ENCODE results near the gene FAM83D.

The FAM83D gene

DNA sequence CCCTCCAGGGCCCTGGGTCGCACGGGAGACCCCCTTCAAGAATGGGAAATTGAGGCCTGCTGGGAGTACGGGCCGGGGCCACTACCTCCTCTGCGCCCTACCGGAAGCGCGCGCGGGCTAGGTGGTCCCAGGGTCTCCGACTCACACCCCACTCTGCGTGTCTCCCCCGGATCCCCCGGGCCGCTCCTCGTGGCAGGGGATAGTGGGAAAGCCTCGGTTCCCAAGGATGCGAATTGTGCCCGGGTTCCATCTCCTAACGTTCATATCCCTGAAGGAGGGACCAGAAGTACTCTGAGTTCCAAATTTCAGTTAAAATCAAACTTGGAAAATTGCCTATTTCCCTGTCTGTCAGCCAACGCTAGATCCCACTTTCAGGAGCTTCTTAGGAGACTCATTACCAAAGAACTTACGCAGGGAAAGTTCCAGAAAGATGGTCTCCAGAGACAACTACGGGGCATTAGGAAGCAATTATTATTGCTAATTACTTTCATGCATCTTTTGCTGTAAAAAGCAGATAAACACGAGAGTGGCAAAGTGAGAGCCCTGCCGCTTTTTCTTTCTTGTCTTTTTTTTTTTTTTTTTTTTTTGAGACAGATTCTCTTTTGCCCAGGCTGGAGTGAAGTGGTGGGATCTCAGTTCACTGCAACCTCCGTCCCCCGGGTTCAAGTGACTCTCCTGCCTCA, 858 bp downstream of the FAM83D start:
- Histone ChIP-seq H3K36me3 (ENCODE audit: control insufficient read depth, low read depth, low read length) (peaks cover 5% of the 10 kb centered on the region), H3K9ac (ENCODE audit: low read length) (peak overlapping the region; percentile 78), H3K4me3 (ENCODE audit: low read length) (peak overlapping the region; percentile 67), H3K27me3 (ENCODE audit: control insufficient read depth, insufficient read depth, low read length) (no peaks in the 10 kb centered on the region), H3K27ac (ENCODE audit: low read length) (no peak overlapping the region), H3K9me3 (ENCODE audit: control insufficient read depth, low read depth, low read length) (no peaks in the 10 kb centered on the region), H3K4me1 (ENCODE audit: control insufficient read depth, low read depth, low read length) (peaks cover 7% of the 10 kb centered on the region)

DNA sequence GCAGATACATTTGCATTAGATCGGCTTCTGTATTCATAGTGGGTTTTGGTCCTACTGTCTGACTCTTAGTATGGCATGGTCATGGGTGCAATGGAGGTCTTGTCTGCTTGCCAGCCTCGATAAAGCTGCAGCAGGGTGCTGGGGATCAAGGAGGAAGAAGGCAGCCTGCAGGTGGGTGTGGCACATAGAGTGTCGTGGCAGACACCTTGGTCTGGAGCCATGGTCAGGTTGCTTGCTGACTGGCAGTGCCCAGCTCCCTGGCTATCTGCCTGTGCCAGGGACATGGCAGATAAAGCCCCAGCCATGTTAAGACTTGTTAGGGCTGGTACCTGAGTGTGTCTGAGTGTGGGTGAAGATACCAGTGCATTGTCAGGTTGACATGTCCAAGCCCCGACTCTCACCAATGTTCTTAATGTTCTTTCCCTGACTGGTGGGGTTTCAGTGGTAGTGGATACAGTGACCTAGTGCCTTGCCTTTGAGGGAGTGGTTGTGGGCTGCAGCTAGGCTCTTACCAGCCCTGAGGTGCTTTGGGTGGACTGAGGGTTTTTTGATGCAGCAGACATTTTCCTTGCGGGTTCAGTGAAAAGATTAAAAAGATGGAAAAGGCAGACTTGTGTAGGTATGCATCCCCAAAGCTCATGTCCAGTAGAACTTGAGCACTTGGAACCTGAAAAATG, 1.8 kb downstream of the FAM83D start:
- Histone ChIP-seq H3K9me3 (ENCODE audit: control insufficient read depth, low read depth, low read length) (no peaks in the 10 kb centered on the region), H3K4me1 (ENCODE audit: control insufficient read depth, low read depth, low read length) (peaks cover 7% of the 10 kb centered on the region), H3K36me3 (ENCODE audit: control insufficient read depth, low read depth, low read length) (peaks cover 5% of the 10 kb centered on the region), H3K4me3 (ENCODE audit: low read length) (peak overlapping the region; percentile 67), H3K27ac (ENCODE audit: low read length) (no peak overlapping the region), H3K27me3 (ENCODE audit: control insufficient read depth, insufficient read depth, low read length) (no peaks in the 10 kb centered on the region), H3K9ac (ENCODE audit: low read length) (no peak overlapping the region)

DNA sequence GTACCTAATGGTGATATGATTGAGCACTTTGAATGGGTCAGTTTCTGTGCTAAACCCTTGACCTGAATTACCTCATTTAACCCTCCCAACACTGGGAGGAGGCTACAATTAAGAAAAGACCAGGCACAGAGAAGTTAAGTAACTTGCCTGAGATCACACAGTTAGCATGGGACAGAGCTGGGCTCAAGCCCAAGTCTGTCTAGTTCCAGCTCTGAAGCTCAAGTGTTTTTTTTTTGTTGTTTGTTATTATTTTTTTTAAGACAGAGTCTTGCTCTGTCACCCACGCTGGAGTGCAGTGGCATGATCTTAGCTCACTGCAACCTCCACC, 4.0 kb downstream of the FAM83D start:
- Histone ChIP-seq H3K4me1 (ENCODE audit: control insufficient read depth, low read depth, low read length) (peaks cover 7% of the 10 kb centered on the region), H3K9me3 (ENCODE audit: control insufficient read depth, low read depth, low read length) (no peaks in the 10 kb centered on the region), H3K36me3 (ENCODE audit: control insufficient read depth, low read depth, low read length) (peaks cover 8% of the 10 kb centered on the region), H3K4me3 (ENCODE audit: low read length) (peak overlapping the region; percentile 4), H3K27ac (ENCODE audit: low read length) (no peak overlapping the region), H3K9ac (ENCODE audit: low read length) (no peak overlapping the region), H3K27me3 (ENCODE audit: control insufficient read depth, insufficient read depth, low read length) (no peaks in the 10 kb centered on the region)

DNA sequence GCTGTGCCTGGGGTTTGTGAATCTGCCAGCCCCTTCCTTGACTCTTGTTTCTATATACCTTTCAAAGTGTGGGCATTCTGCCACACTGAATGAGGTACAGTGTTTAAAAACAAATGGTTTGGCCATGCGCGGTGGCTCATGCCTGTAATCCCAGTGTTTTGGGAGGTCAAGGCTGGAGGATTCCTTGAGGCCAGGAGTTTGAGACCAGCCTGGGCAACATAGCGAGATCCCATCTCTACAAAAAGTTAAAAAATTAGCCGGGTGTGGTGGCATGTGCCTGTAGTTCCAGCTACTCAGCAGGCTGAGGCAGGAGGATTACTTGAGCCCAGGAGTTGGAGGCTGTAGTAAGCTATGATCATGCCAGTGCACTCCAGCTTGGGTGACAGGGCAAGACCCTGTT, 5.8 kb downstream of the FAM83D start:
- no peaks in the 10 kb centered on the region for H3K9me3 ChIP-seq (ENCODE audit: control insufficient read depth, low read depth, low read length)
- H3K9ac ChIP-seq (ENCODE audit: low read length): no peak overlapping the region
- peaks cover 8% of the 10 kb centered on the region for H3K36me3 ChIP-seq (ENCODE audit: control insufficient read depth, low read depth, low read length)
- H3K27me3 ChIP-seq (ENCODE audit: control insufficient read depth, insufficient read depth, low read length): no peaks in the 10 kb centered on the region
- no peak overlapping the region for H3K4me3 ChIP-seq (ENCODE audit: low read length)
- H3K27ac ChIP-seq (ENCODE audit: low read length): no peak overlapping the region
- H3K4me1 ChIP-seq (ENCODE audit: control insufficient read depth, low read depth, low read length): peaks cover 7% of the 10 kb centered on the region

DNA sequence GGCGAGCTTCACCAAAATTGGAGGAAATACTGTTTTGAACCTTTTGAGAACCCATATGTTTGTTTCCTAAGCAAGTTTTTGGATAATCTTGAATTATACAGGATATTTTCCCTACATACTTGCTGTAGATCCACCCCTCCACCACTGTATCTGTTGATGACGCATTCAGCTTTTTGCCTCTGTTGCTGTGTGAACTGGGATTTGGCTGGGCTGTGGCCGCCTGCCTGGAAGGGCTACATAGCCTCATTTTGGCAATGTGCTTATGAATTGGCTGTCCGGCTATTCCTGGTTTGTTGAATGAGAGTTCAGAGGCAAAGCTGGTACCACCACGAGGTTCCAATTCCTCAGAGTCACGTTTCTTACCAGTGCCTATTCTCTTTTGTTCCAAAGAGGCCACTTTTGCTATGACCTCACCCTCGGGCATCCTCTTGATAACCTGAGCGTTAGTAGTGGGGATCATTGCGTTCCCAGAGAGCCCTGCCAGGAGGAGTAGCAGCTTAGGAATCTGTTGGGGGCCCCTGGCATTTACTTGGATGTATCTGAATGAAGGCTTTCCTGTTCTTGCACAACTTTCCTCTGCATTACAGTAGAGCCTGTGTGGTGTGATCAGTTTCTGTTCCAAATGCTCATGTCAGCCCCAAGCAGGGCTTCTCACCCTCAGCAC, 6.4 kb downstream of the FAM83D start:
- Histone ChIP-seq H3K36me3 (ENCODE audit: control insufficient read depth, low read depth, low read length) (peaks cover 8% of the 10 kb centered on the region), H3K27me3 (ENCODE audit: control insufficient read depth, insufficient read depth, low read length) (no peaks in the 10 kb centered on the region), H3K9me3 (ENCODE audit: control insufficient read depth, low read depth, low read length) (no peaks in the 10 kb centered on the region), H3K4me3 (ENCODE audit: low read length) (no peak overlapping the region), H3K9ac (ENCODE audit: low read length) (no peak overlapping the region), H3K4me1 (ENCODE audit: control insufficient read depth, low read depth, low read length) (peaks cover 7% of the 10 kb centered on the region), H3K27ac (ENCODE audit: low read length) (no peak overlapping the region)

DNA sequence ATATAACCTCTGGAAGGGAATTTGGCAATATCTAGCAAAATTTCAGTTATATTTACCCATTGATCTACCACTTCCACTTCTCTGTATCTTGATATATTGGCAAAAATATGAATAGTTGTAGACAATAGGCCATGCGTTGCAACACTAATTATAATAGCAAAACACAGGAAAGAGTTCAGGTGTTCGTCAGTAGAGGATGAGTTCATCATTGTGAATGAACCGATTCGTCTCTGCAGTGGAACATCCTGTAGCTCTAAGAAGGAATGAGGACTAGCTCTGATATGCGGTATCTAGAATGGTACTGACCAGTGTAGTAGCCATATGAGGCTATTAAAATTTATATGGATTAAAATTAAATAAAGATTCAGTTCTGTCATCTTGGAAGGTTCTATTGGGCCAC, 8.3 kb downstream of the FAM83D start:
- no peak overlapping the region for H3K4me3 ChIP-seq (ENCODE audit: low read length)
- H3K36me3 ChIP-seq (ENCODE audit: control insufficient read depth, low read depth, low read length): peaks cover 21% of the 10 kb centered on the region
- no peak overlapping the region for H3K27ac ChIP-seq (ENCODE audit: low read length)
- no peaks in the 10 kb centered on the region for H3K9me3 ChIP-seq (ENCODE audit: control insufficient read depth, low read depth, low read length)
- H3K9ac ChIP-seq (ENCODE audit: low read length): no peak overlapping the region
- H3K4me1 ChIP-seq (ENCODE audit: control insufficient read depth, low read depth, low read length): no peaks in the 10 kb centered on the region
- H3K27me3 ChIP-seq (ENCODE audit: control insufficient read depth, insufficient read depth, low read length): no peaks in the 10 kb centered on the region

DNA sequence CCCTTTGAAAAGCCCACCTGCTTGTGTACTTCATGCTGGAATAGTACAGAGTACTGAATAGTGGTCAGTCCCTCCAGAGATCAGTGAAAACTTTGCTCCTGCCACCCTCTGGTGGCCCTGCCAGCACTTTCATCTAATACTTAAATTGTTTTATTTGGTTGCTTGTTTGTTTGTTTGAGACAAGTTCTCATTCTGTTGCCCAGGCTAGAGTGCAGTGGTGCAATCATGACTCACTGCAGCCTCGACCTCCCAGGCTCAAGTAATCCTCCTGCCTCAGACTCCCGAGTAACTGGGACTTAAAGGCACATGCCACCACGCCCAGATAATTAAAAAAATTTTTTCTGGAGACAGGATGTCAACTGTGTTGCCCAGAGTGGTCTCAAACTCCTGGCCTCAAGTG, 9.1 kb downstream of the FAM83D start:
- H3K4me3 ChIP-seq (ENCODE audit: low read length): no peak overlapping the region
- no peaks in the 10 kb centered on the region for H3K4me1 ChIP-seq (ENCODE audit: control insufficient read depth, low read depth, low read length)
- H3K9me3 ChIP-seq (ENCODE audit: control insufficient read depth, low read depth, low read length): no peaks in the 10 kb centered on the region
- no peak overlapping the region for H3K27ac ChIP-seq (ENCODE audit: low read length)
- no peak overlapping the region for H3K9ac ChIP-seq (ENCODE audit: low read length)
- H3K36me3 ChIP-seq (ENCODE audit: control insufficient read depth, low read depth, low read length): peaks cover 20% of the 10 kb centered on the region
- no peaks in the 10 kb centered on the region for H3K27me3 ChIP-seq (ENCODE audit: control insufficient read depth, insufficient read depth, low read length)

DNA sequence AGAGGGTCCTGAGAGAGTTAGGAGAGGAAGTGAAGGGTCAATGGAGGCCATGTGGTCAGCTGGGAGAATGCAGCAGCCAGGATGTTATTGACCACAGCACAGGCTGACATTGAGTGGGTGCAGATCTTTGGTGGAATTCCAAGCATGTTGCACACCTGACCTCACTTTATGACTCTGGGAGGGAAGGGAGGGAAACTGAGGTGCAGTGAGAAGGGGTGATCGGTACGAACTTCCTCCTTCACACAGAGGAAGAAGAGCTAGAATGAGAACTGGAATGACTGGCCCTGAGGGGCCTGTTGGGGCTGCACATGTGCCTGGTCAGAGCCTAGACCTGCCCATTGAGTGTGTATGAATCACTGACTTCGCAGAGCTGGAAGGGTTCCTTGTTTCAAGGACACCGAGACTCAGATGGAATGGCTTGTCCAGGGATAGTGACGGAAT, 9.8 kb downstream of the FAM83D start:
- Histone ChIP-seq H3K9ac (ENCODE audit: low read length) (no peak overlapping the region), H3K4me1 (ENCODE audit: control insufficient read depth, low read depth, low read length) (no peaks in the 10 kb centered on the region), H3K27ac (ENCODE audit: low read length) (no peak overlapping the region), H3K36me3 (ENCODE audit: control insufficient read depth, low read depth, low read length) (peaks cover 20% of the 10 kb centered on the region), H3K4me3 (ENCODE audit: low read length) (no peak overlapping the region), H3K27me3 (ENCODE audit: control insufficient read depth, insufficient read depth, low read length) (no peaks in the 10 kb centered on the region), H3K9me3 (ENCODE audit: control insufficient read depth, low read depth, low read length) (no peaks in the 10 kb centered on the region)

DNA sequence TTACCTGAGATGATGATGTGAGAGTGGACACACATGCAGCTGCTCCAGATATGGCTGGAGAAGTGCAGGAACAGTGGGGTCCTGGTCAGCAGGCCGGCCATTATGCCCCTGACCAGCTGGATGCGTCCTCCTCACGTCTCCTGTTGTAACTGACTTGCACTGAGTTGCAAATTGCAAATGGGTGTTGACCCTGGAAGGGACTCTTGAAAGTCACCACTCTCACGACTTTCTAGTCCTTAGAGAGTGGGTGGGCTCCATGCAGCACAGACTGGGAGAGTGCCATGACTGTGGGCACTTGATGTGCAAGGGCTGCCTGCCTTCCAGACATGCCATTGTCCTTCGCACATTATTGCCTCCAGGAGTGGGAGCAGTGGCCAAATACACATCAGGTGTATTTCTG, 10.8 kb downstream of the FAM83D start:
- H3K27ac ChIP-seq (ENCODE audit: low read length): no peak overlapping the region
- H3K4me3 ChIP-seq (ENCODE audit: low read length): no peak overlapping the region
- no peak overlapping the region for H3K9ac ChIP-seq (ENCODE audit: low read length)
- H3K4me1 ChIP-seq (ENCODE audit: control insufficient read depth, low read depth, low read length): no peaks in the 10 kb centered on the region
- H3K36me3 ChIP-seq (ENCODE audit: control insufficient read depth, low read depth, low read length): peaks cover 26% of the 10 kb centered on the region
- no peaks in the 10 kb centered on the region for H3K27me3 ChIP-seq (ENCODE audit: control insufficient read depth, insufficient read depth, low read length)
- no peaks in the 10 kb centered on the region for H3K9me3 ChIP-seq (ENCODE audit: control insufficient read depth, low read depth, low read length)

DNA sequence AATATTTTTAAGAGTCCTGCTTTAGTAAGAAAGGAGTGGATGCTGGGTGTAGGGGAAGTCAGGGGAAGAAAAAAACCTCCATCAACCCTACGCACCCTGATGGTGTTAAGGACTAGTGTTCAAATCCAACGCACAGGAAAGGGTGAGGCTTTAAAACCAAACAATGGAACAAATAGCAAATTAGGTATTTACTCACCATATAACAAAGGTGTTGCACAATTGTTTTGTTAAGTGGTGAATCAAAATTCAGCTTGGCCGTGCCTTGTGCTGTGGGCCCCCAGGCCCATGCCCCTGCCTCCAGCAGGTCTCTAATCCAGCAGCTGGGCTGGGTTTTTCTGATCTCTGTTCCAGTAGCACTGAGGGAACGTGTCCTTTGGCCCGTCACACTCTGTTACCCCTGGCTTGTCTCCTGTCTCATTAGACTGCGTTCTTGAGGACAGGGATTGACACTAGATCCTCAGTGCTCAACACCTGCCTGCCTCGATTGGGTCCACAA, 11.8 kb downstream of the FAM83D start:
- no peaks in the 10 kb centered on the region for H3K4me1 ChIP-seq (ENCODE audit: control insufficient read depth, low read depth, low read length)
- H3K9ac ChIP-seq (ENCODE audit: low read length): no peak overlapping the region
- no peak overlapping the region for H3K27ac ChIP-seq (ENCODE audit: low read length)
- H3K36me3 ChIP-seq (ENCODE audit: control insufficient read depth, low read depth, low read length): peaks cover 36% of the 10 kb centered on the region
- H3K27me3 ChIP-seq (ENCODE audit: control insufficient read depth, insufficient read depth, low read length): no peaks in the 10 kb centered on the region
- no peak overlapping the region for H3K4me3 ChIP-seq (ENCODE audit: low read length)
- H3K9me3 ChIP-seq (ENCODE audit: control insufficient read depth, low read depth, low read length): no peaks in the 10 kb centered on the region

DNA sequence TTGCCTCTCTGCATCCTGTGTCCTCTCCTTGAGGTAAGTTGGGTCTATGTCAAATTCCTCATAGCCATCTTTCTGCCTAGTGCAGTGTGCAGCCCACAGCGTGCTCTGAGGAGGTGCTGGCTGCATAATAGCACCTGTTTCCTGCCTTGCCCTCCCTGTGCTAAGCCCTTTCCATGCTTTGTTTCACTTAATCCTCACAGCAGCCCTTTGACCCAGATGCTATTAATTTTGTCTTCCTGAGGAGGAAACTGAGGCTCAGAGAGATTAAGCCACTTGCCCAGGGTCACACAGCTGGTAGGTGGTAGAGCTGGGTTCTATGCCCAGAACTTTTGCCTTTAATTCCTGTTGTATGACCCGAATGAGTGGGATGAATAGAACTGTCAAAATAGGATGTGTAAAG, 13.5 kb downstream of the FAM83D start:
- Histone ChIP-seq H3K4me1 (ENCODE audit: control insufficient read depth, low read depth, low read length) (no peaks in the 10 kb centered on the region), H3K9ac (ENCODE audit: low read length) (no peak overlapping the region), H3K36me3 (ENCODE audit: control insufficient read depth, low read depth, low read length) (peaks cover 47% of the 10 kb centered on the region), H3K9me3 (ENCODE audit: control insufficient read depth, low read depth, low read length) (no peaks in the 10 kb centered on the region), H3K27ac (ENCODE audit: low read length) (no peak overlapping the region), H3K4me3 (ENCODE audit: low read length) (no peak overlapping the region), H3K27me3 (ENCODE audit: control insufficient read depth, insufficient read depth, low read length) (no peaks in the 10 kb centered on the region)
